Rectal smooth muscle tissue (tissue), 1 donor: ENCODE data around the gene CERS1.

Experiments used
- H3K27ac ChIP-seq: one replicate; pipeline ENCODE4 v1.7.0; 2013; ENCODE audit warnings: low read depth, low read length, inconsistent platforms
- H3K27me3 ChIP-seq: one replicate; pipeline ENCODE4 v1.7.0; 2013; ENCODE audit warnings: low read length; ENCODE audit not compliant: control insufficient read depth, insufficient read depth
- H3K36me3 ChIP-seq: one replicate; pipeline ENCODE4 v1.7.0; 2013; ENCODE audit warnings: low read length; ENCODE audit not compliant: control insufficient read depth, insufficient read depth
- H3K4me1 ChIP-seq: one replicate; pipeline ENCODE4 v1.7.0; 2013; ENCODE audit warnings: low read length; ENCODE audit not compliant: control insufficient read depth, insufficient read depth
- H3K4me3 ChIP-seq: one replicate; pipeline ENCODE4 v1.7.0; 2013; ENCODE audit warnings: low read length
- H3K9ac ChIP-seq: one replicate; pipeline ENCODE4 v1.7.0; 2013; ENCODE audit warnings: low read length

The CERS1 gene

DNA sequence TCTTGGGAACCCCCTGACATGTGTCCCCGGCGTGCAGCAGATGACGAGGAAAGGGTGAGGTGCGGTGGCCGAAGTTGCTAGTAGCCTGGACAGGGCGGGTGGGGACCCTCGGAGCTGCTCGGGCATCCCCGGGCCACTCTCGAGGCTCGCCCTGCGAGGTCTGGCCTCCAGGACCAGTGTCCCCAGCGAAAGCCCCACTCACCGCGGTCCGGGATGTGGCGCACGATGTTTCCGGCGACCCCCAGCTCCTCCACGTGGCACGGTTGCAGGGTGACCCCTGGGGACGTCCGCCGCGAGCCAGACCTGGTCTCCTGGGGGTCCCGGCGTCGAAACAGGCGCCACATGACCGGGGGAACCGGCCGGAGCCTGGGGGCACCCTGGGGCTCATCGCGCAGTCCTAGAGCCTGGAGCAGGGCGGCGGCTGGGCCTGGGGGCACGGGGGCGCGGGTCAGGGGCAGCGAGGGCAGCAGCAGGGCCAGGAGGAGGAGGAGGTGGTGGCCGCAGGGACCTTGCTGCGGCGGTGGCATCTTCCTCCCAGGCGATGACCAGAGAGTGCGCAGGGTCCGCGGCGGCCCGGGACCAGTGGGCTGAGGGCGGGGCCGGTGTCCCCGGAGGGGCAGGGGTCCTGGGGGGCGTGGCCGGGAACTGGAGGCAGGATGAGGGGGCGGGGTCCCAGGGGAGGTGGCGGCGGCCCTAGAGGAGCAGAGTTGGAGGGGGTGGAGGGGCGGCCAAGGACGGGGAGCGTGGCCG is 26.0 kb downstream of the CERS1 start:
- peaks cover 22% of the 10 kb centered on the region for H3K36me3 ChIP-seq
- no peak overlapping the region for H3K9ac ChIP-seq
- no peak overlapping the region for H3K4me3 ChIP-seq
- H3K27me3 ChIP-seq: no peaks in the 10 kb centered on the region
- no peak overlapping the region for H3K27ac ChIP-seq
- H3K4me1 ChIP-seq: no peaks in the 10 kb centered on the region

DNA sequence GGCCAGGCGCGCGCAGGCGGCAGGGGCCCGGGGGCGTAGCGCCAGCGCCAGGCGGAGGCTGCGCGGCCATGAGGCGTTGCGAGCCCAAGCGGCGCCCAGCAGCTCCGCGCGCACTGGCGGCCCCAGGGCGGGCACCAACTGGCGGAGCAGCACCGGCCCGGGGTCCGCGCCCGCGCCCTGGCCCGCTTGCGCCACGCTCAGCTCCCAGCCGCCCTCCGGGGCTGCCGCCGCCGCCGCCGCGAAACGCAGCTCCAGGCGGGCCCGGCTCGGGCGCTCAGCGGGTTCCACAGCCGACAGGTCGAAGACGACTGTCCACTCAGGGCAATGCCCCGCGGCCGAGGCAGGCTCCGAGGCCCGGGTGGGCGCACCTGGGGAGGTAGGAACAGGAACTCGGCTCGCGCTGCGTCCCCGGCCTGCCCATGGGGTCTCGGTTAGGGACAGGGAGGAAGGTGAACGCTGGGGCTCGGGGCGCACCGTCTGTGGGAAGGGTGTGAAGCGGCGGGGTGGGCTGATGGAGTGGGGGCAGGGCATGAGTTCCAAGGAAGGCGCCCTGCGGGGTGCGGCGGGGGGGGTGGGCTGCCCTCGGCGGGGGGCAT is 26.8 kb downstream of the CERS1 start:
- Histone ChIP-seq H3K36me3 (peaks cover 24% of the 10 kb centered on the region), H3K27me3 (no peaks in the 10 kb centered on the region), H3K9ac (no peak overlapping the region), H3K4me3 (no peak overlapping the region), H3K4me1 (no peaks in the 10 kb centered on the region), H3K27ac (no peak overlapping the region)

DNA sequence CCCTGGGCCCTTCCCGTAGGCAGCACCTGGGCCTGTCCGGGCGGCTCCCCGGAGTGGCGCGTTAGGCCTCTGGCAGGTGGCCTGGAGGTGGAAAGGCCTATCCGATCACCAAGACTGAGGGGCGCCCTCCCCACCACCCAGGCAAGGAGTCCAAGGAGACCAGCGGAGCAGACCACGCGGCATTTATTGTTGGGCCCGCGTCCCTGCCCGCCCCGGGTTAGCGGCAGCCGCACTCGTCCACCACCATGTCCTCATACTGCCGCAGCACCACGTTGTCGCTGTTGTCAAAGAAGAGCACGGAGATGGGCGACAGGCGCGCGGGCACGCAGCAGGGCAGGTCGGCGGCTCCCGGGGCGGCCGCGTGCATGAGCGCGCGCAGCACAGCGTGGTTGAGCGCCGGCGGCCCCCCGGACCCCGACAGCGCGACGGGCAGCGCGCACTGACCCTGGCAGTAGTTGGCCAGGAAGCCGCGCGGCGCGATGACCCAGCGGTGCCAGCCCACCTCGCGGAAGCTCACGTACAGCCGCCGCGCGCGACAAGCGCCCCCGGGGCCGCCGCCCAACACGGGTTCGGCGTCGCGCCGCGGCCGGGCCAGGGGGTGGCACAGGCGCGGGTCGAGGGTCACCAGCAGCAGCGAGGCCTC is 27.5 kb downstream of the CERS1 start:
- Histone ChIP-seq H3K9ac (no peak overlapping the region), H3K27ac (no peak overlapping the region), H3K27me3 (no peaks in the 10 kb centered on the region), H3K4me3 (no peak overlapping the region), H3K36me3 (peaks cover 28% of the 10 kb centered on the region), H3K4me1 (no peaks in the 10 kb centered on the region)

DNA sequence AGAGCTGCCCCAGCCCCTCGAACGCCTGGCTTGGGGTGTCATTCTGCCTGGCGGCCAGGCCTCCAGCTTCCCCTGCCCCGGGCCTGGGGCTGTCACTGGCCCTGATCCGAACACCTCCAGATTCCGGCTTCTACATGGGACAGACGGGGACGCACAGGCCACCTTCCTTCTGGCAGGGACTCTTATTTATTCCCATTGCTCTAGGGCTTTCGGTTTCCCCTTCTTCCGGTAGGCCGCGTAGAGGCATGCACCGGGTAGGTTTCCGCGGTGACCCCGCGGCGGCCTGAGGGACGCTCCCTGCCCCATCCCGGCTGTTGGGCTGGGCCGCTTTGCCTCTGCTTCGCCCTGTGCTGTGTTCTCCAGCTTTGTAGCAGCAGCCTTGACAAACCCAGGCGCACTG is 28.2 kb downstream of the CERS1 start:
- no peaks in the 10 kb centered on the region for H3K27me3 ChIP-seq
- H3K4me1 ChIP-seq: no peaks in the 10 kb centered on the region
- H3K27ac ChIP-seq: no peak overlapping the region
- H3K4me3 ChIP-seq: no peak overlapping the region
- no peak overlapping the region for H3K9ac ChIP-seq
- H3K36me3 ChIP-seq: peaks cover 34% of the 10 kb centered on the region

DNA sequence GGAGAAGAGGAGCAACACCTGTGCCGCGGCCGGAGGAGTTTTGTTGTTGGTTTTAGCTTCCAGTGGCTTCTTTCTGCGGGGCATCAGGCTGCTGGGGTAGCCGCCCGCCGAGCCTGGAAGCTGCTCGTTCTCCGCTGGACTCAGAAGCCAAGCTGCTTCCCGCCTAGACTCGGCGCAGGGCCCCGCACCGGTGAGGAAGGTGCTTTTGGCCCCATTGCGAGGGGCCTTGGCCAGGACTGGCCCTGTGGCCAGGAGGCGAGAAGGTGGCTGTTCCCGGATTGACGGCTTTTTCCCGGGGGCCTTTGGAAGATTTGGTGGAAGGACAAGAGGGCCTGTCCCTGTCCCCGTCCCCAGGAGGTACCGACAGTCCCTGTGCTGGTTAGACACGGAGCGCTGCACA is 28.8 kb downstream of the CERS1 start:
- no peak overlapping the region for H3K27ac ChIP-seq
- no peak overlapping the region for H3K4me3 ChIP-seq
- H3K36me3 ChIP-seq: peaks cover 39% of the 10 kb centered on the region

DNA sequence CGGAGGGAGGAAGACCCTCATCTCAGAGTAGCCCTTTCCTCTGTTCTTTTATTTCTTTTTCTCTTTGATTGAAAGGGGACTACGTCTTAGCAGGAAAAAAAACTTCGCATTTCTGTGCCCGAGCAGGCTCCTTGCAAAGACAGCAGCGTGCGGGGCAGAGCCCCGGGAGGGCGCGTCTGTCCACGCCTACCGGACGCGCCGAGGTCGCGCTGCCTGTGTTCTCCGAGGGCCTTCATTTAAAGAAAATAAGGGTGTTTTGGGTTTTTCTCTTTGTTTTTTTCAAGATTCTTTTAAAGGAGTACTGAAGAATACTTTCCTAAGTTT is 29.2 kb downstream of the CERS1 start:
- H3K4me1 ChIP-seq: no peaks in the 10 kb centered on the region
- H3K9ac ChIP-seq: no peak overlapping the region
- H3K27me3 ChIP-seq: no peaks in the 10 kb centered on the region
- H3K27ac ChIP-seq: no peak overlapping the region
- no peak overlapping the region for H3K4me3 ChIP-seq
- H3K36me3 ChIP-seq: peaks cover 43% of the 10 kb centered on the region

More for the DNA sequence above, 28.8 kb downstream of the CERS1 start:
- H3K9ac ChIP-seq: no peak overlapping the region
- no peaks in the 10 kb centered on the region for H3K27me3 ChIP-seq
- H3K4me1 ChIP-seq: no peaks in the 10 kb centered on the region

DNA sequence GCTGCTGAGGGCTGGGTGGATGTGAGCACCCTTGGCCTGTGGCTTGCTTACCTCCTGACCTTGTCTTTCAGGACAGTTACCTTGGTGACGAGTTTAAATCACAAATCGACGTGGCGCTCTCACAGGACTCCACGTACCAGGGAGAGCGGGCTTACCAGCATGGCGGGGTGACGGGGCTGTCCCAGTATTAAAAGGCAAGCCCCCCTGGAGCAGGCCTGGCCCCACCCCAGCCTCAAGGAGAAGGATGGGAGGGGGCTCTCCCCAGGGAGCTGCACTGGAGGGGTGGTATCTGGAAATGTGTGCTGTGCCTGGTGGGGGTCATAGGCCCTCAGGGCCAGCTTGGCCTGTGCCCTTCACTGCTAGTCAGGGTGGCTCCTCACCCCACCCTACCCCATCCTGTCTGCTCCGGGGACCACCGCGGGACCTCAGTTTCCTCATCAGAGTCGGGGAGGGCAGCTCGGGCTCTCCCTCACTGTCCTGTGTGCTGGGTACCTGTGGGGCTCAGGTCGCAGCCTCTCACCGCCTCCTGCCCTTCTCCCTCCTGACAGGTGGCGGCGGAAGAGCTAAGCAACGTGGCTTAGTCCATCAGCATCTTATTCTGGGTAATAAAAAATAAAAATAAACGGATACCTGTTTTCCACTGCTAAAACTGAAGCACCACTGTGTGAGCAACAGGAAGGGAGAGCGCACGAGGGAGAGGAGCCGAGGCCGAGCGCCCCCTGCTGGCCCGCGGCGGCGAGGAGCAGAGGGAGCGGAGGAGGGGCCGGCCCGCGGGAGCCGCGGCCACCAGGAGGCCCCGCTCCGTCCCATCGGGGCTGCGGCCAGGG is 29.8 kb downstream of the CERS1 start:
- Histone ChIP-seq H3K36me3 (peaks cover 46% of the 10 kb centered on the region), H3K27me3 (no peaks in the 10 kb centered on the region), H3K9ac (no peak overlapping the region), H3K4me3 (no peak overlapping the region), H3K27ac (no peak overlapping the region), H3K4me1 (no peaks in the 10 kb centered on the region)

DNA sequence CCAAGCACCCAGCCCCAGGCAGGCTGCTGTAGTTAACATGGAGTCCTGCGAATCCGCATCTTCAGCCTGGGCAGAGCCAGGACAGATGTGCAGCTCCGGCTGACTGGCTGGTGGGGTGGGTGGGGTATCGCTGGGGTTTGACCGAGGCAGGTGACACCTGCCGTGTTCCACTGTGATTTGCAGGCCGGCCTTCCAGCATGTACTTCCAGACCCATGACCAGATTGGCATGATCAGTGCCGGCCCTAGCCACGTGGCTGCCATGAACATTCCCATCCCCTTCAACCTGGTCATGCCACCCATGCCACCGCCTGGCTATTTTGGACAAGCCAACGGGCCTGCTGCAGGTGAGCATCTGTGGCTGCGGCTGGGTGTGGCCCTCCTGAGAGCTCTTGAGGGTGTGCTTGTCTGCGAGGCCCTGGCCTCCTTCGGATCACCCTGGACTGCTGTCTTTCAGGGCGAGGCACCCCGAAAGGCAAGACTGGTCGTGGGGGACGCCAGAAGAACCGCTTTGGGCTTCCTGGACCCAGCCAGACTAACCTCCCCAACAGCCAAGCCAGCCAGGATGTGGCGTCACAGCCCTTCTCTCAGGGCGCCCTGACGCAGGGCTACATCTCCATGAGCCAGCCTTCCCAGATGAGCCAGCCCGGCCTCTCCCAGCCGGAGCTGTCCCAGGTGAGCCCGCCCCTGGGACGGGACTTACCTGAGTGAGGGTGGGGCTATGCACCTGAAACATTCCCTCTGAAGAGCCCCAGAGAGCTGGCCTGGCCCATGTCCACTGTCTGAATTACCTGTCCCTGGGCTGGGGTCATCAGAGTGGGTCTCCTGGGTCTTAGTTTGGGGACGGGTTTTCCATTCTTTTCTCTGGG is 30.6 kb downstream of the CERS1 start:
- Histone ChIP-seq H3K4me3 (no peak overlapping the region), H3K27me3 (no peaks in the 10 kb centered on the region), H3K36me3 (peaks cover 54% of the 10 kb centered on the region), H3K4me1 (no peaks in the 10 kb centered on the region), H3K9ac (no peak overlapping the region), H3K27ac (no peak overlapping the region)

DNA sequence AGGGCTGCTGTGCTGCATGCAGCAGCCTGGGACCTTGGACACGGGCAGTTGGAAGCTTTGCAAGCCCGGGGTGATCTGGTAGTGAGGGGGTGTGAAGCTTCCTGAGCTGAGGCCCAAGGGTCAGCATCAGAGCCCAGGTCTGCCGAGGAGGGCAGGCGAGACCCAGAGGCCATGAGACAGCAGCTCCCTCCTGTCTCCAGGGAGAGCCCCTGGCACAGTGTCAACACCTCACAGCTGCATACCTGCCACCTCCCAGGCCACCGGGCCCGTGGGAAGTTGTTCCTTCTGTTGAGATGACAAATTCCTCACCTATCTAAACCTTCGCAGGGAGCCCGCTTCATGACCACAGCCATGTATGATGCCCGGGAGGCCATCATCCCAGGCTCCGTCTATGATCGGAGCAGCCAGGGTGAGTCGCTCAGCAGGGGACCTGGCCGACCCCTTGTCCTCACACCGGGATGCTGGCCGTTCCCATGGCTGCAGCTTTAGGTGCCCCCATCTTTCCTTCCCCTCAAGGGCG is 32.1 kb downstream of the CERS1 start:
- H3K4me3 ChIP-seq: no peak overlapping the region

DNA sequence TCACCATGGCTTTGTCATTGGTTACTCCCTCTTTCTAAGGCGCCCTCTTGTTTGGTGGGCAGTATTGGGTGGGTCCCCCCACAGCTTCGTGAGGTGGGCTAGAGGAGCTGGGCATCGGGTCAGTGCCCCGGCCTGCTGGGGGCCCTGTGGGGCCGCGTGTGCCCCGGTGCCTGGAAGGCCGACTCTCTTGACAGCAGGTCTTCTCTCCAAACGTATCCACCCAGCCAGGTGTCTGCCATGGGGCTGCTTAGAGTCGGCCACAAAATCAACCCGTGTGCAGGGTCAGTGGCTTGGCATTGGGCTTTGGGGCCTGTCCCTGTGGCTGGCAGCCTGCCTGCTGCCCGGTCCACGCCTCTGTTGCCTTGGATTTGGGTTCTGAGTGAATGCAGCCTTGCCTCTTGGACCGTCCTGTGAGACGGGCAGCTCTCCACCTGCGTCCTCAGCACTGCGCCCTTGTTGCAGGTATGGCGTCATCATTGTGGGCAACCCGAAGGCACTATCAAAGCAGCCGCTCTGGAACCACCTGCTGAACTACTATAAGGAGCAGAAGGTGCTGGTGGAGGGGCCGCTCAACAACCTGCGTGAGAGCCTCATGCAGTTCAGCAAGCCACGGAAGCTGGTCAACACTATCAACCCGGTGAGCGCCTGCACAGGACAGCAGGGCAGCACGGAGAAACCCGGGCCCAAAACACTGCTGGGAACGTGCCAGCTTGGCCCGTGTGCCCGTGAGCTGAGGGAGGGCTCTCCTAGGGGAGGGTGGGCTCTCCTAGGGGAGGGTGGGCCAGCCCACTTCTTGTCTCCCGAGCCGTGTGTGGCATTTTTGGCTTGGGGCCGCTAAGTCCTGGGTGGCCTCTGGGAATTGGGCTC is 32.7 kb downstream of the CERS1 start:
- Histone ChIP-seq H3K4me3 (no peak overlapping the region), H3K27me3 (no peaks in the 10 kb centered on the region), H3K9ac (no peak overlapping the region), H3K4me1 (no peaks in the 10 kb centered on the region), H3K27ac (no peak overlapping the region), H3K36me3 (peaks cover 74% of the 10 kb centered on the region)

More for the DNA sequence above, 32.1 kb downstream of the CERS1 start:
- Histone ChIP-seq H3K9ac (no peak overlapping the region), H3K27ac (no peak overlapping the region), H3K4me1 (no peaks in the 10 kb centered on the region), H3K27me3 (no peaks in the 10 kb centered on the region), H3K36me3 (peaks cover 68% of the 10 kb centered on the region)

DNA sequence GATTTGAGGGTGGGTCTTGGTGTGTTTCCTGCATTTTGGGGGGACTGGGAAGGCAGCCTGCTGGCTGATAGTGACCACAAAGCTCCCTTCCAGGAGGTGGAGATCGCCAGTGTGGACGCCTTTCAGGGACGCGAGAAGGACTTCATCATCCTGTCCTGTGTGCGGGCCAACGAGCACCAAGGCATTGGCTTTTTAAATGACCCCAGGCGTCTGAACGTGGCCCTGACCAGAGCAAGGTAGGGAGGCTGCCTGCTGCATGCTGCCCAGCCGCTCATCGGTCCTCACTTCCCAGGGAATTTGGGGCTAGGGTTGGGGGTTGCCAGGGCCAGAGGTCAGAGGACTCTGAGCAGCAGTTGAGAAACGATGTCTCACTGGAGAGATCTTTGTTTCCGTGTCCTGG is 34.0 kb downstream of the CERS1 start:
- Histone ChIP-seq H3K36me3 (peaks cover 68% of the 10 kb centered on the region), H3K4me1 (no peaks in the 10 kb centered on the region), H3K9ac (no peak overlapping the region), H3K27ac (no peak overlapping the region), H3K4me3 (no peak overlapping the region), H3K27me3 (no peaks in the 10 kb centered on the region)
